ENCODE measurements around the gene CHD6. TPM values are rescaled to one million over a fixed set of nuclear protein-coding genes. Genes with fewer than 3 reads are reported as not detected.
A peak's percentile ranks its signal among the peaks of the same experiment; 100 is the strongest.

CHD6 gene
- total RNA-seq, 6 experiments from 2014 or later = 9.3 to 24.1 (median 16.6) TPM

DNA sequence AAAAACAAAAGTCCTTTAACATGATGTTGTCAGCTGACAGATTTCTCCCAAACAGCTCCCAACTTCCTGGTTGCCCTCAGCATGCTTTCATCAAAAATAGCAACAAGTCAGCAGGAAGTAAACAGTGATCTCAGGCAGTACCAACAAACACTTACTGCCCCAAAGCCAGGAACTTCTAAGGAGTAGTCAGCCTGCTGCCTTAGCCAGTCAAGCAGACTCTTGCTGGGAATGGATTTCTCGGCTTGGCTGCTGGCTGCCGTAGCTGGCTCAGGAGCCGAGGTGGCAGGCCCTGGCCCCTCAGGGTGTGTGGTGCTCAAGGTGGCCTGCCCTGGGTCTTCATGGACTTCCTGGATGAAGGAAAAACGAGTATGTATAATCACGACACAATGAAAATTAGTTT is 205.0 kb downstream of the CHD6 start:
- Histone ChIP-seq H3K27ac (no peak overlapping the region), H3K36me3 (peaks cover 0 to 78% (median 30%) of the 10 kb centered on the region in 4 donors), H3K4me3 (no peak overlapping the region), H3K4me1 (no peaks in the 10 kb centered on the region), H3K27me3 (no peaks in the 10 kb centered on the region), H3K9me3 (no peaks in the 10 kb centered on the region)
- intact Hi-C loops (cut with DNase I) = no loop called here
- ATAC-seq = no peak
- TF ChIP-seq, protein P1, sequence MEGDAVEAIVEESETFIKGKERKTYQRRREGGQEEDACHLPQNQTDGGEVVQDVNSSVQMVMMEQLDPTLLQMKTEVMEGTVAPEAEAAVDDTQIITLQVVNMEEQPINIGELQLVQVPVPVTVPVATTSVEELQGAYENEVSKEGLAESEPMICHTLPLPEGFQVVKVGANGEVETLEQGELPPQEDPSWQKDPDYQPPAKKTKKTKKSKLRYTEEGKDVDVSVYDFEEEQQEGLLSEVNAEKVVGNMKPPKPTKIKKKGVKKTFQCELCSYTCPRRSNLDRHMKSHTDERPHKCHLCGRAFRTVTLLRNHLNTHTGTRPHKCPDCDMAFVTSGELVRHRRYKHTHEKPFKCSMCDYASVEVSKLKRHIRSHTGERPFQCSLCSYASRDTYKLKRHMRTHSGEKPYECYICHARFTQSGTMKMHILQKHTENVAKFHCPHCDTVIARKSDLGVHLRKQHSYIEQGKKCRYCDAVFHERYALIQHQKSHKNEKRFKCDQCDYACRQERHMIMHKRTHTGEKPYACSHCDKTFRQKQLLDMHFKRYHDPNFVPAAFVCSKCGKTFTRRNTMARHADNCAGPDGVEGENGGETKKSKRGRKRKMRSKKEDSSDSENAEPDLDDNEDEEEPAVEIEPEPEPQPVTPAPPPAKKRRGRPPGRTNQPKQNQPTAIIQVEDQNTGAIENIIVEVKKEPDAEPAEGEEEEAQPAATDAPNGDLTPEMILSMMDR (IDR thresholded peaks at IDR 0.05) = no peak
- TF ChIP-seq POLR2A (IDR thresholded peaks at IDR 0.05) = no peak
- 64% methylated on average over 3 of the region's 5 CpGs for WGBS (ENCODE audit: insufficient coverage, low coverage, low lambda C conversion rate, missing lambda C conversion rate)
- no peak for DNase-seq

DNA sequence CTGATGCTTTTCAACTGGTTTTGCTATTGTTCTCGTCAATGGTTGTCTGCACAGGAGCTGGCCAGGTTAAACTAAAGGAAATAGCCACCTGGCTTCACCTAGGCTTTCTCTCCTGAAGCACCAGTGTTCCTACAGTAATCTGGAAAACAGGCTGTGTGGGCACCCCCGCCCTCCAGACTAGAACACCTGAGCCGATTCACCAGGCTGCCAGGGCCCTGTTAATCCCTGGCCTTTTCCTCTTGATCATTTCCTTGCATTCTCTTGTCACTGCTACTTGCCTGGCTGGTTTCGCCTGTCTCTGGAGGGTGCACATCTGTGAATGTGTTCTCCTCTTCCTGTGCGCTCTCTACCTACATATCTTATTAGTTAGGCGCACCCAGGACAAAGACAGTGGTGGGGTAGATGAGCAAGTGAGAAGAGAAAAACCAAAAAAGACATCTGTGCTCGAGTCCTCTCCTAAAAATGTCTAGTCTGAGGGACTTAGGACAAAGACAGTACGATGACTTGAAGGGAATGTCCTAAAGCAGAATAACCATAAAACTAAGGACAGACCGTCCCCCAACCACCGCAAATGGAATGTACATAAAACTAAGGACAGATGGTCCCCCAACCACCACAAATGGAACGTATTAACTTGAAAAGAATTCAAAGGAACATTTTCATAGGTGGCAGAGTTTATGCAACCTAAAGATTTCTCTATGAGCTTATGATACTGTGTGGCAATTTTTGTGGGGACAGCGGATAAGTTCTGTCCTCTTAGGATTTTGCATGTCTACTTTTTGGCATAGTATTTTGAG is 205.7 kb downstream of the CHD6 start:
- H3K4me1 ChIP-seq = no peaks in the 10 kb centered on the region
- TF ChIP-seq, protein P1 (IDR thresholded peaks at IDR 0.05) = no peak
- TF ChIP-seq POLR2A (IDR thresholded peaks at IDR 0.05) = no peak
- intact Hi-C loops (cut with DNase I) = no loop called here
- ATAC-seq = no peak
- peaks cover 0 to 78% (median 28%) of the 10 kb centered on the region in 4 donors for H3K36me3 ChIP-seq
- no peaks in the 10 kb centered on the region for H3K27me3 ChIP-seq
- H3K4me3 ChIP-seq = no peak overlapping the region
- H3K27ac ChIP-seq = no peak overlapping the region
- no peak for DNase-seq
- H3K9me3 ChIP-seq = no peaks in the 10 kb centered on the region
- 83% methylated on average over 8 of the region's 12 CpGs for WGBS (ENCODE audit: insufficient coverage, low coverage, low lambda C conversion rate, missing lambda C conversion rate)

DNA sequence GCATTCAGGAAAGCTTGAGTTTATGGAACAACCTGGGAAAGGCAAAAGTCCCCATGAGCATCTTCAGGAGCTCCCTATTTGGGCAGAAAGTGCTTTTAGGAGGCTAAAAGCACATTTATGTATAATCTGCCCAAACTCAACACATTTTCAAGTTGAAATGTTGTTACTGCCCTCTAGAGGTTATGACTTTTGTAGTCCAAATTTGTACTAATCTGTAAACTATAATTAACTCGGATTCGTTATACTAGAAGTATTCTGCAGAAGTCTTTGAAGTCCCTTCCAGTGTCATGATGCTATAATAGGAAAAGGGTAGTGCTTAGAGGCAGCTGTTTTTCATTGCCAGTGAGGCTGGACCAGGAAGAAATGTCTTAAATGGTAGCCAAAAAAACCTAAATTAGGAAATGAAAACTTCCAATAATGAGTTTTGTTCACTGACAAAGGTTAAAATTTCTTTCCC is 206.8 kb downstream of the CHD6 start:
- TF ChIP-seq POLR2A (IDR thresholded peaks at IDR 0.05) = no peak
- TF ChIP-seq, protein P1 (IDR thresholded peaks at IDR 0.05) = peak; percentile 13 to 43 (median 40)
- Histone ChIP-seq H3K36me3 (peaks cover 0 to 72% (median 24%) of the 10 kb centered on the region in 4 donors), H3K9me3 (no peaks in the 10 kb centered on the region), H3K27ac (no peak overlapping the region), H3K4me3 (no peak overlapping the region), H3K4me1 (no peaks in the 10 kb centered on the region), H3K27me3 (no peaks in the 10 kb centered on the region)
- 36% methylated on average over 2 of the region's 2 CpGs for WGBS (ENCODE audit: insufficient coverage, low coverage, low lambda C conversion rate, missing lambda C conversion rate)
- ATAC-seq (peak in 3 of 4 donors; percentile 35 to 43 (median 36)), DNase-seq (no peak)
- intact Hi-C loops (cut with DNase I) = no loop called here

- Histone ChIP-seq H3K4me1 (no peaks in the 10 kb centered on the region), H3K36me3 (peaks cover 0 to 67% (median 20%) of the 10 kb centered on the region in 4 donors), H3K9me3 (no peaks in the 10 kb centered on the region), H3K27ac (no peak overlapping the region), H3K27me3 (no peaks in the 10 kb centered on the region), H3K4me3 (no peak overlapping the region)
- DNase-seq (no peak), ATAC-seq (no peak)
- TF ChIP-seq, protein P1 (IDR thresholded peaks at IDR 0.05) = no peak
- no peak for TF ChIP-seq POLR2A (IDR thresholded peaks at IDR 0.05)
- intact Hi-C loops (cut with DNase I) = loop anchor here in 1 of 2 donors (5.0 kb wide), 1 partner anchor 47 kb away; no protein-coding TSS in a partner anchor
- 75% methylated on average over 6 of the region's 9 CpGs for WGBS (ENCODE audit: insufficient coverage, low coverage, low lambda C conversion rate, missing lambda C conversion rate)
Measured at GRCh38 chr20:41408986-41409385, 209.2 kb downstream of the CHD6 start.

All from right lobe of liver (tissue), 6 donors.